Adrenal gland (tissue), 5 donors: ENCODE data around the gene ADAMTS17.

Experiments used
- POLR2A ChIP-seq, 2 donors: fragments of 450-650 bp; IDR thresholded peaks; one replicate each; pipeline ENCODE4 v1.6.1; 2017; ENCODE audit warnings: antibody characterized with exemption in 2 of 2, mild to moderate bottlenecking in 2 of 2, moderate library complexity in 1 of 2
- TF ChIP-seq, protein P1 (sequence below), 6 experiments: fragments of 450-650 bp in 4 of 6; fragments of 200-600 bp in 2 of 6; sonication (generic) in 1 of 6; IDR thresholded peaks; 1 replicate in 5 of 6; 2 replicates in 1 of 6; pipeline versions ENCODE4 v1.5.1 to v1.8.0; 2016 to 2021; ENCODE audit warnings: antibody characterized with exemption in 6 of 6, mild to moderate bottlenecking in 2 of 6, moderate library complexity in 1 of 6
- donor health status: DM: no; HTN: no; CAD: no.

GRCh38 chr15:100215031-100215842 is 126.5 kb downstream of the ADAMTS17 start:
- no peak for TF ChIP-seq POLR2A (IDR thresholded peaks at IDR 0.05)
- TF ChIP-seq, protein P1, sequence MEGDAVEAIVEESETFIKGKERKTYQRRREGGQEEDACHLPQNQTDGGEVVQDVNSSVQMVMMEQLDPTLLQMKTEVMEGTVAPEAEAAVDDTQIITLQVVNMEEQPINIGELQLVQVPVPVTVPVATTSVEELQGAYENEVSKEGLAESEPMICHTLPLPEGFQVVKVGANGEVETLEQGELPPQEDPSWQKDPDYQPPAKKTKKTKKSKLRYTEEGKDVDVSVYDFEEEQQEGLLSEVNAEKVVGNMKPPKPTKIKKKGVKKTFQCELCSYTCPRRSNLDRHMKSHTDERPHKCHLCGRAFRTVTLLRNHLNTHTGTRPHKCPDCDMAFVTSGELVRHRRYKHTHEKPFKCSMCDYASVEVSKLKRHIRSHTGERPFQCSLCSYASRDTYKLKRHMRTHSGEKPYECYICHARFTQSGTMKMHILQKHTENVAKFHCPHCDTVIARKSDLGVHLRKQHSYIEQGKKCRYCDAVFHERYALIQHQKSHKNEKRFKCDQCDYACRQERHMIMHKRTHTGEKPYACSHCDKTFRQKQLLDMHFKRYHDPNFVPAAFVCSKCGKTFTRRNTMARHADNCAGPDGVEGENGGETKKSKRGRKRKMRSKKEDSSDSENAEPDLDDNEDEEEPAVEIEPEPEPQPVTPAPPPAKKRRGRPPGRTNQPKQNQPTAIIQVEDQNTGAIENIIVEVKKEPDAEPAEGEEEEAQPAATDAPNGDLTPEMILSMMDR (IDR thresholded peaks at IDR 0.05) = no peak
